HepG2 (cell line): Measurements from ENCODE around the gene ARMC5. TPM values are rescaled to one million over a fixed set of nuclear protein-coding genes. Genes with fewer than 3 reads are reported as not detected.

Source experiments
- CEBPZ ChIP-seq: IDR thresholded peaks from 2 replicates; pipeline ENCODE4 v1.6.1; 2012; ENCODE audit warnings: low read length, improper control_type of control experiment
- FOXJ3 ChIP-seq: sonication (generic); formaldehyde crosslinking; IDR thresholded peaks from 2 replicates; pipeline ENCODE4 v1.4.0; 2020; ENCODE audit warnings: missing genetic modification reagents, mild to moderate bottlenecking, borderline replicate concordance
- HMG20A ChIP-seq: IDR thresholded peaks from 2 replicates; pipeline ENCODE4 v1.6.1; 2016; ENCODE audit warnings: borderline replicate concordance
- MYPOP ChIP-seq: sonication (generic); formaldehyde crosslinking; IDR thresholded peaks from 2 replicates; pipeline ENCODE4 v1.8.1; 2023; ENCODE audit warnings: mild to moderate bottlenecking, moderate library complexity, missing genetic modification reagents
- PATZ1 ChIP-seq: sonication (generic); formaldehyde crosslinking; IDR thresholded peaks from 2 replicates; pipeline ENCODE4 v1.4.0; 2020; ENCODE audit warnings: missing genetic modification reagents
- PRDM10 ChIP-seq: sonication (generic); formaldehyde crosslinking; IDR thresholded peaks from 2 replicates; pipeline ENCODE4 v1.4.0; 2020; ENCODE audit warnings: low read depth, missing genetic modification reagents
- RBM39 ChIP-seq: fragments of 200-400 bp; formaldehyde crosslinking; IDR thresholded peaks from one replicate; pipeline ENCODE4 v1.6.1; 2018; ENCODE audit warnings: antibody characterized with exemption, mild to moderate bottlenecking, low read depth, low read length; ENCODE audit not compliant: poor library complexity, severe bottlenecking
- SSRP1 ChIP-seq: IDR thresholded peaks from 2 replicates; pipeline ENCODE4 v1.6.1; 2016; ENCODE audit warnings: control low read depth
- TFE3 ChIP-seq: IDR thresholded peaks from 2 replicates; pipeline ENCODE4 v1.6.1; 2016
- THRA ChIP-seq: sonication (generic); formaldehyde crosslinking; IDR thresholded peaks from 2 replicates; pipeline ENCODE4 v1.4.0; 2020; ENCODE audit warnings: missing genetic modification reagents, borderline replicate concordance
- ZNF264 ChIP-seq: sonication (generic); formaldehyde crosslinking; IDR thresholded peaks from 2 replicates; pipeline ENCODE4 v1.4.0; 2020; ENCODE audit warnings: missing genetic modification reagents
- ZNF34 ChIP-seq: sonication (generic); formaldehyde crosslinking; IDR thresholded peaks from 2 replicates; pipeline ENCODE4 v1.4.0; 2020; ENCODE audit warnings: mild to moderate bottlenecking, missing genetic modification reagents, borderline replicate concordance
- ZNF569 ChIP-seq: sonication (generic); formaldehyde crosslinking; IDR thresholded peaks from 2 replicates; pipeline ENCODE4 v1.5.0; 2020; ENCODE audit warnings: mild to moderate bottlenecking, missing genetic modification reagents, moderate library complexity, borderline replicate concordance
- ZNF740 ChIP-seq: sonication (generic); formaldehyde crosslinking; IDR thresholded peaks from 2 replicates; pipeline ENCODE4 v1.4.0; 2020; ENCODE audit warnings: missing genetic modification reagents
- polyA plus RNA-seq, 8 experiments: library from polyadenylated mRNA; depleted of rRNA in 3 of 8; stranded (reverse) in 7 of 8; unstranded in 1 of 8; fragments of >200 nt; fragmentation: Illumina TruSeq in 4 of 8; extraction: Trizol in 4 of 8; gene quantifications; 2 replicates each; pipeline versions ENCODE4 v1.2.1 to v1.2.3, GENCODE V29; 2011 to 2016; ENCODE audit warnings: low read depth in 4 of 8, missing spikeins in 1 of 8, mixed read lengths in 1 of 8; ENCODE audit not compliant: insufficient read depth in 1 of 8
- total RNA-seq, 5 experiments: library from RNA; depleted of rRNA; stranded (reverse); fragments of >200 nt; fragmentation: Illumina TruSeq; extraction: Trizol; gene quantifications; 2 replicates each; pipeline ENCODE4 v1.2.3, GENCODE V29; 2016; ENCODE audit warnings: low read depth in 1 of 5

Gene ARMC5
- total and polyA plus RNA-seq, 2 of the 13 experiments (the other 11 are each of a cell fraction or from before 2014, with no cell fraction given) = 10.8 to 22.3 TPM

- TF ChIP-seq PRDM10 (CRISPR knock-in tag) = no peak
- TF ChIP-seq HMG20A (CRISPR knock-in tag) = peak; percentile 30; the same call in 1 of the 2 replicates
- no peak for TF ChIP-seq RBM39
- TF ChIP-seq ZNF569 (CRISPR knock-in tag) = no peak
- 0 out of 2 replicates have a peak, but pooled peaks have one; percentile 14 for TF ChIP-seq TFE3 (CRISPR knock-in tag)
- peak; percentile 54; the same call in 1 of the 2 replicates for TF ChIP-seq PATZ1 (CRISPR knock-in tag)
- no peak for TF ChIP-seq MYPOP (CRISPR knock-in tag)
- TF ChIP-seq FOXJ3 (CRISPR knock-in tag) = no peak
- TF ChIP-seq ZNF264 (CRISPR knock-in tag) = no peak
- TF ChIP-seq SSRP1 (CRISPR knock-in tag) = peak; percentile 86; the same call in 1 of the 2 replicates
- no peak for TF ChIP-seq ZNF34 (CRISPR knock-in tag)
- TF ChIP-seq ZNF740 = no peak
- TF ChIP-seq CEBPZ = no peak
- TF ChIP-seq THRA (CRISPR knock-in tag) = peak; percentile 56; the same call in 1 of the 2 replicates
Observed at GRCh38 chr16:31451681-31452351, 7.5 kb upstream of the ARMC5 start (continued).
